ENCODE data around the gene GPC5. TPM values are rescaled to one million over a fixed set of nuclear protein-coding genes. Genes with fewer than 3 reads are reported as not detected.

The GPC5 gene
- total and polyA plus RNA-seq, 2 donors (not counting 3 experiments of a cell fraction or from before 2014, with no cell fraction given): 0.59 to 0.97 TPM

- dilution Hi-C loops (cut with MboI; ENCODE audit: extremely low pct_ligation_motif_present, low sequenced_read_pairs) (no loop called here), intact Hi-C loops (cut with micrococcal nuclease) (no loop called here)
- H3K36me3 ChIP-seq (ENCODE audit: control insufficient read depth in 2 of 2, extremely low read depth in 1 of 2, insufficient read depth in 2 of 2, low read length in 2 of 2): no peaks in the 10 kb centered on the region
- ChIA-PET CTCF (interaction anchor here (0.8 to 1.0 kb wide), 3 partner anchors 8 to 18 kb away, joined by 3 to 4 read pairs (median 3); no protein-coding TSS in a partner anchor), POLR2A (no interaction called here)
- FAIRE-seq (no peak), DNase-seq (ENCODE audit: low read depth, low spot score) (no peak)
- no peaks in the 10 kb centered on the region for H3K9me3 ChIP-seq (replicated peaks; ENCODE audit: control insufficient read depth, insufficient read depth, low read length)
- TF ChIP-seq POLR2A (IDR thresholded peaks at IDR 0.05; ENCODE audit: low read depth, low read length) (no peak), MYC (IDR thresholded peaks at IDR 0.05; ENCODE audit: low read depth, low read length) (no peak), CTCF (IDR thresholded peaks at IDR 0.05; ENCODE audit: extremely low read depth in 1 of 2, insufficient read depth in 1 of 2, low read depth in 1 of 2, low read length in 2 of 2) (no peak), POLR2AphosphoS5 (IDR thresholded peaks at IDR 0.05; ENCODE audit: insufficient read depth, low read depth, low read length) (no peak), GATA2 (IDR thresholded peaks at IDR 0.05; ENCODE audit: insufficient read depth, insufficient read length, low read depth, low read length) (no peak), EZH2 (IDR thresholded peaks at IDR 0.05; ENCODE audit: borderline replicate concordance, low read depth, low read length, severe bottlenecking) (no peak), FOS (IDR thresholded peaks at IDR 0.05; ENCODE audit: borderline replicate concordance, insufficient read depth, low read length) (no peak), JUN (IDR thresholded peaks at IDR 0.05; ENCODE audit: borderline replicate concordance, insufficient read depth, insufficient read length, low read depth) (no peak), MAX (IDR thresholded peaks at IDR 0.05; ENCODE audit: insufficient read depth, insufficient read length) (no peak)
- H3K9me1 ChIP-seq (replicated peaks; ENCODE audit: control insufficient read depth, extremely low read depth, insufficient read depth, low read length): no peaks in the 10 kb centered on the region
- H3K4me3 ChIP-seq (replicated peaks in 1 of 3; ENCODE audit: insufficient read depth in 1 of 3, low read depth in 1 of 3, low read length in 3 of 3): no peak overlapping the region
- peaks cover 9 to 28% of the 10 kb centered on the region in 2 experiments for H3K27me3 ChIP-seq (ENCODE audit: control insufficient read depth in 2 of 2, insufficient read depth in 2 of 2, low read length in 2 of 2)
- H2AFZ ChIP-seq (ENCODE audit: low read depth, low read length): no peak overlapping the region
- H3K79me2 ChIP-seq (ENCODE audit: control insufficient read depth, insufficient read depth, low read length): no peaks in the 10 kb centered on the region
- H3K9ac ChIP-seq (replicated peaks; ENCODE audit: extremely low read depth, insufficient read depth, low read length): no peak overlapping the region
- no peaks in the 10 kb centered on the region for H4K20me1 ChIP-seq (replicated peaks; ENCODE audit: control insufficient read depth, extremely low read depth, insufficient read depth, low read length)
- H3K4me2 ChIP-seq (ENCODE audit: insufficient read depth, low read length): no peak overlapping the region
- H3K4me1 ChIP-seq (ENCODE audit: control insufficient read depth, extremely low read depth, insufficient read depth, low read length): no peaks in the 10 kb centered on the region
- H3K27ac ChIP-seq (ENCODE audit: insufficient read depth, low read depth, low read length): no peak overlapping the region
- no TSS peak for BruUV-seq (replicated peaks)
These were observed 9.2 kb upstream of the GPC5 start for GRCh38 chr13:91389186-91389585.

Measured in endothelial cell of umbilical vein (primary cell).